H1 (cell line): ENCODE results near the gene FGF14. TPM values are rescaled to one million over a fixed set of nuclear protein-coding genes. Genes with fewer than 3 reads are reported as not detected.

ENCODE experiments used
- ASH2L ChIP-seq: fragments of 200-600, 300-600 bp; sonication (generic); IDR thresholded peaks from one replicate; pipeline ENCODE4 v1.7.1; 2017; ENCODE audit warnings: low read length
- CBX8 ChIP-seq: fragments of 300-800, 300-1000 bp; sonication (generic); IDR thresholded peaks from 2 replicates; pipeline ENCODE4 v1.7.1; 2016; ENCODE audit warnings: low read depth, low read length, borderline replicate concordance
- CEBPB ChIP-seq: IDR thresholded peaks from 2 replicates; pipeline ENCODE4 v1.6.1; 2012; ENCODE audit warnings: low read depth, low read length
- CHD7 ChIP-seq: fragments of 300-600 bp; sonication (generic); IDR thresholded peaks from 2 replicates; pipeline ENCODE4 v1.7.1; 2012; ENCODE audit warnings: low read length, moderate library complexity, mild to moderate bottlenecking, inconsistent platforms; ENCODE audit not compliant: insufficient replicate concordance
- CREB1 ChIP-seq: IDR thresholded peaks from 2 replicates; pipeline ENCODE4 v1.6.1; 2012; ENCODE audit warnings: inconsistent platforms
- KDM4A ChIP-seq: IDR thresholded peaks from one replicate; pipeline ENCODE4 v1.7.1; 2012; ENCODE audit warnings: low read depth, mild to moderate bottlenecking, moderate library complexity, low read length, inconsistent platforms; ENCODE audit not compliant: severe bottlenecking
- SIX5 ChIP-seq: IDR thresholded peaks from 2 replicates; pipeline ENCODE4 v1.6.1; 2011; ENCODE audit warnings: mild to moderate bottlenecking, low read depth, low read length
- YY1 ChIP-seq: IDR thresholded peaks from 2 replicates; pipeline ENCODE4 v1.6.1; 2011; ENCODE audit warnings: low read depth, mild to moderate bottlenecking, low read length
- polyA plus RNA-seq, 7 experiments: library from polyadenylated mRNA; depleted of rRNA in 3 of 7; stranded (reverse) in 5 of 7; unstranded in 2 of 7; fragments of >200 nt in 5 of 7; fragments of 200-250 nt in 2 of 7; gene quantifications; 1 replicate in 5 of 7; 2 replicates in 1 of 7; 4 replicates in 1 of 7; pipeline versions ENCODE4 v1.2.1 to v1.2.3, GENCODE V29; 2011 to 2013; ENCODE audit warnings: missing spikeins in 2 of 7, mixed read lengths in 2 of 7
- total RNA-seq: library from RNA; stranded (reverse); fragmentation: NEBNext Ultra II Directional; extraction: Animal tissue kit (Norgen Biotek cat#: 25700); gene quantifications from 2 replicates; pipeline ENCODE4 v1.2.1, GENCODE V29; 2021

FGF14 gene
- total and polyA plus RNA-seq, 2 of the 8 experiments (the other 6 are each of a cell fraction or from before 2014, with no cell fraction given): 0.05 to 0.58 TPM

DNA sequence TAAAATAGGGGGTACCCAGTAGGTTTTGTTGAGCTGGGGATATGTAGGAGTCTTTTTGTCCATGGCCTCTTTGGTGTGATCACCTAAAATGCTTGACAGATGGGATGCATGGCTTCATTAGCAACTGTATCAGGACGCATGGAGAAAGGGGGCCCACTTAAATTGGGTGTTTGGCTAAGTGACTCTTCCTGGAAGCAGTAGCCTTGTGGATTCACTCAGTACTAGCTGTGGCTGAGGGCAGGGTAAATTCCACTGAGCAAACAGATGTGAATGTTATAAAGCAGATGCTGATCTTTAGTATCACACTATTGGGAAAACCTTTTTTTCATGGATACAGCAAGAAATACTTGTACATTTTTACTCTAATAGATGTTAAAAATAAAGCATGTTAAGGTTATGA lies 140.0 kb downstream of the FGF14 start (continued):
- TF ChIP-seq CHD7 (no peak), ASH2L (no peak), KDM4A (no peak), CREB1 (no peak), CBX8 (no peak), SIX5 (no peak), CEBPB (no peak), YY1 (no peak)
